GDM1 (cell line): ENCODE results near the gene FYCO1.

ENCODE experiments used
- DNase-seq: peaks from one replicate; lab custom pipeline; 2025; lab: John Stamatoyannopoulos, UW

Gene FYCO1

GRCh38 chr3:45965253-45965652 is 30.4 kb downstream of the FYCO1 start:
- no peak for DNase-seq

- no peak for DNase-seq
These were observed 31.5 kb downstream of the FYCO1 start for GRCh38 chr3:45964139-45964538.

GRCh38 chr3:45962033-45962432 is 33.6 kb downstream of the FYCO1 start:
- no peak for DNase-seq

GRCh38 chr3:45960289-45960688 is 35.3 kb downstream of the FYCO1 start:
- DNase-seq: no peak

GRCh38 chr3:45959201-45959600 is 36.4 kb downstream of the FYCO1 start:
- DNase-seq: no peak

- DNase-seq: no peak
These were observed 37.3 kb downstream of the FYCO1 start for GRCh38 chr3:45958321-45958791.

GRCh38 chr3:45957586-45957985 is 38.0 kb downstream of the FYCO1 start:
- DNase-seq: no peak

- DNase-seq: no peak
These were observed 39.9 kb downstream of the FYCO1 start for GRCh38 chr3:45955706-45956105.

- no peak for DNase-seq
These were observed 40.5 kb downstream of the FYCO1 start for GRCh38 chr3:45955017-45955647.

GRCh38 chr3:45954306-45954705 is 41.3 kb downstream of the FYCO1 start:
- DNase-seq: no peak

GRCh38 chr3:45953536-45953935 is 42.1 kb downstream of the FYCO1 start:
- no peak for DNase-seq

- no peak for DNase-seq
These were observed 43.2 kb downstream of the FYCO1 start for GRCh38 chr3:45952456-45952855.

GRCh38 chr3:45951946-45952345 is 43.7 kb downstream of the FYCO1 start:
- DNase-seq: no peak

- DNase-seq: no peak
These were observed 44.7 kb downstream of the FYCO1 start for GRCh38 chr3:45950686-45951600.

- DNase-seq: no peak
These were observed 45.5 kb downstream of the FYCO1 start for GRCh38 chr3:45950131-45950530.

GRCh38 chr3:45949432-45949831 is 46.2 kb downstream of the FYCO1 start:
- DNase-seq: no peak

GRCh38 chr3:45948881-45949280 is 46.7 kb downstream of the FYCO1 start:
- DNase-seq: no peak

- no peak for DNase-seq
These were observed 47.3 kb downstream of the FYCO1 start for GRCh38 chr3:45948311-45948781.

GRCh38 chr3:45947361-45947760 is 48.3 kb downstream of the FYCO1 start:
- no peak for DNase-seq

- DNase-seq: no peak
These were observed 48.7 kb downstream of the FYCO1 start for GRCh38 chr3:45946875-45947274.

- no peak for DNase-seq
These were observed 49.3 kb downstream of the FYCO1 start for GRCh38 chr3:45946307-45946706.

GRCh38 chr3:45944830-45945620 is 50.6 kb downstream of the FYCO1 start:
- DNase-seq: no peak
